KBM-7 (cell line): Measurements from ENCODE around the gene DNAH2.
A peak's percentile ranks its signal among the peaks of the same experiment; 100 is the strongest.

Source experiments
- DNase-seq: peaks from one replicate; pipeline ENCODE4 v3.0.0-alpha.2; 2015
- in situ Hi-C: fragments of 300-500 bp; cut with MboI; formaldehyde crosslinking; loops from 2 replicates; pipeline ENCODE4 v1.14.3; 2020; ENCODE audit warnings: low sequenced_read_pairs, low pct_unique_long_range_greater_than_20kb, mixed read lengths

Gene DNAH2

DNA sequence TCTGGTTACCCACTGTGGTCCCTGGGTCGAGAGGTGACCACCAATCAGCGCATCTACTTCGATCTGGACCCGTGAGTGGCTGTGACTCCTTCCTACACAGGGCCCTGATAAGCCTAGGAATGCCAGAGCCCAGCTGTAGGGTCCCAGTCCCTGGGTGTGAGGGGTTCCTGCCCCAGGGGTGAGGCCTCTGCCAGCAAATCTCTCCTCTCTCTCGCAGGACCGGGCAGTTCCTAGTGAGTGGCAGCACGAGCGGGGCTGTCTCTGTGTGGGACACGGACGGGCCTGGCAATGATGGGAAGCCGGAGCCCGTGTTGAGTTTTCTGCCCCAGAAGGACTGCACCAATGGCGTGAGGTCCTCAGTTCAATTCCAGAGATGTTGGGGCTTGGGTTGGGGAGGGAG is 14.8 kb upstream of the DNAH2 start:
- no peak for DNase-seq

DNA sequence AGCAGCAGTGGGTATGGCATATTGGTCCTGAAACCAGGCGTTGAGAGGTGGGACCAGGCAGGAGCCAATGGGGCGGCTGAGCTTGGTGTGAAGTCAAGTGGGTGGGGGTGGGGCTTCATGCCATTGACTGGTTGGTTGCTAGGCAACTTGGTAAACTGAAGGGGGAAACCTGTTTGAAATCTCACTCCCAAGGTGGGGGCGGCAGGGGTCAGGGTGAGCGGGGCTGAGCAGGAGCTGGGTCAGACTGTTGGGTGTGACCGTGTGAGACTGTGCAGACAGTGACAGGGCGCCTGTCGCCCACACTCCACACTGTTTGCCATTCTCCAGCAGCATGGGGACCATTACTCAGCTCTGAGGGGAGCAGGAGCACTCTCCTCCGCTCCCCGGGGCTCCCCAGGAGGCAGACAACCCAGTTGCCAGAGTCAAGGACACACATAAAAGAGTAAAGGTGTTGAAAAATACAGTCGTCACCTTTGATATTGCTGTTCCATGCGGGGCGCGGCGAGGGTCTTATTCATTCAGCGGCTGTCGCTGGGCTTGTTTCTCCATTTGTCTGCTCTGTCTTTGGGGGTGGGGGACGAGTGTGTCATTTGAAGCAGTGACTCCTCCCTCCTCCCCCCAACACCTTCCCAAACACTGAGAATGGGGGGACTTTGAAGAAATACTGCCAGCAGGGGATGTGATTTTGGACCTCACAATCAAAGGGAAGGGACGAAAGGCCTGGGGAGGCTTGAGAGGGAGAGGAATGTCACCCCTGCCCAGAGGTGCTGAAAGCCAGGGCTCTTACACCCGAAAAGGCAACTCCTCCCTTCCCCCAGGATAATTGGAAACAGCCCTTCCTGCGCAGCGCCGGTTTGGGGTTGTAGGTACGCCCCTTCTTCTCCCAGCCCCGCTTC is 13.7 kb upstream of the DNAH2 start:
- in situ Hi-C loops = no loop called here
- no peak for DNase-seq

More for the DNA sequence above, 14.8 kb upstream of the DNAH2 start:
- in situ Hi-C loops = no loop called here

DNA sequence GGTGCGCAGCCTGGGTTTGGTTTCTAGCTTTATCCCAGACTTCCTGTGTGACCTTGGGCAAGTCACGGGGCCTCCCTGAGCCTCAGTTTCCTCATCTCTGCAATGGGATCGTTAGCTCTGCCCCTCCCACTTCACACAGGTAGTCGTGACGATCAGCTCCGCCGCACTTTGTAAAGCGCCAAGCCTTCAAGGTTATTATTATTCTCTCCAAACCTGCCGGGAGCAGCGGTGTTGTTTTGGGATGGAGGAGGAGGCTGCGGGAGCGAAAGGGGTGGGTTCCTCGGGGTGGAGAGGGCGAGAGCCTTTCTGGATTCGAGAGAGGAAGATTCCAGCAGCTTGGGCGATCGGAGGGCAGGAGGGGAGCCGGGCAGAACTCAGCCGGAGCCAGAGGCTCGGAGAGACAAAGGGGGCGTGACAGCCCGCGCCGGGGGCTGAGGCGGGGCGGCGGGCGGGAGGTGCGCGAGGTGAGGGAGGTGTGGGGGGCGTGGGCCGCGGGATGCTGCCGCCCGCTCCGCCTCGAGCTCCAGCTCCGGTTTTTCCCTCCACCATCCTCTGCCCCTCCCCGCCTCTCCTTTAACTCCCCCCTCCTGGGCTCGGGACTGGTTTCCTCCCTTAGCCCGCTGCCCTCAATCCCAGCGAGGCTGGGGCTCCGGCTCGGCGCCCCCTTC is 12.8 kb upstream of the DNAH2 start, which contains the start of gene EFNB3:
EFNB3 (plus strand) TSS at position 602 of the 668 bp plus-strand sequence. CDS start 397 bp downstream, outside the sequence.
- in situ Hi-C loops = no loop called here
- peak; percentile 53 for DNase-seq

DNA sequence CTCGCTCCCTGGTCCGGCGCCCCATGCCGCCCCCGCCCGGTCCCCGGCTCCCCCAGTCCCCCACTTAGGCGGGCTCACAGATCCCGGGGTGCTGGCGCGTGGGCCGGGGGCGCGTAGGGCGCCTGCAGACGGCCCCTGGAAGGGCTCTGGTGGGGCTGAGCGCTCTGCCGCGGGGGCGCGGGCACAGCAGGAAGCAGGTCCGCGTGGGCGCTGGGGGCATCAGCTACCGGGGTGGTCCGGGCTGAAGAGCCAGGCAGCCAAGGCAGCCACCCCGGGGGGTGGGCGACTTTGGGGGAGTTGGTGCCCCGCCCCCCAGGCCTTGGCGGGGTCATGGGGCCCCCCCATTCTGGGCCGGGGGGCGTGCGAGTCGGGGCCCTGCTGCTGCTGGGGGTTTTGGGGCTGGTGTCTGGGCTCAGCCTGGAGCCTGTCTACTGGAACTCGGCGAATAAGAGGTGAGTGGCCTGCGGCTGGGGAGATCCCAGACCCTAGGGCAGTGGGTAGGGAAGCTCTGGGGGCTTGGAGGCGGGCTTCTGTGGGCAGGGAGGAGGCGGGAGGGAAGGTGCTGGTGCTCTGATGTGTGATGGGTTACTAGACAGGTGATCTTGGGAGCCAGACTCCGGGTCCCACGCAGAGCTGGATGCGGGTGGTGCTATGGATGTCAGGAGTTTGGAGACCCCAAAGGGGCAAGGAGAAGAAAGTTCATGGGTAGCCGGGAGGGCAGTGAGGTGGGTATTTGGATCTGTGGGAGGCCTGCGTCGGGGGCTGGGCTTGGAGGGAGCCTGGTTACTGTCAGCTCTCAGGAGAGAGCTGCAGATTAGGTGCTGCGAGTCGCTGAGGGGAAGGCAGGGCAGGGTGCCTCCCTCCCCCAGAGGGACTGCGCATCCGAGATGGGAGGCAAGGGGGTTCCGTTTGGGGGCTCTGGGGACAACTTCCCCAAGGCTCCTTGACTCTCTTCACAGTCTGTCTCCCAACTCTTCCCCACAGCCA is 12.0 kb upstream of the DNAH2 start:
- DNase-seq = no peak
- in situ Hi-C loops = no loop called here

- in situ Hi-C loops = no loop called here
- DNase-seq = no peak
These were observed 10.8 kb upstream of the DNAH2 start for GRCh38 chr17:7706631-7707354.

- in situ Hi-C loops = no loop called here
- no peak for DNase-seq
These were observed 10.1 kb upstream of the DNAH2 start for GRCh38 chr17:7707446-7707845.

- in situ Hi-C loops = no loop called here
- no peak for DNase-seq
These were observed 9.4 kb upstream of the DNAH2 start for GRCh38 chr17:7707858-7708750.

- DNase-seq = no peak
- in situ Hi-C loops = no loop called here
These were observed 8.5 kb upstream of the DNAH2 start for GRCh38 chr17:7709031-7709430.

DNA sequence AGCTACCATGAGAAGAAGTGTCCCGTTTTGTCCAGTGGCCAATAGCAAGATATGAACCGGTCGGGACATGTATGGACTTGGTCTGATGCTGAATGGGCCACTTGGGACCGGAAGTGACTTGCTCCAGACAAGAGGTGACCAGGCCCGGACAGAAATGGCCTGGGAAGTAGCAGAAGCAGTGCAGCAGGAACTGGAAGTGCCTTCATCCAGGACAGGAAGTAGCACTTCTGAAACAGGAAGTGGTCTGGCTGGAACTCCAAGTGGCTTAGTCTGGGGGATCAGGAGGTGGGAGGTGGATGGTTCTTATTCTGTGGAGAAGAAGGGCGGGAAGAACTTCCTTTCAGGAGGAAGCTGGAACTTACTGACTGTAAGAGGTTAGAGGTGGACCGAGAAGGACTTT is 7.2 kb upstream of the DNAH2 start:
- in situ Hi-C loops = no loop called here
- no peak for DNase-seq

GRCh38 chr17:7711051-7711755 is 6.3 kb upstream of the DNAH2 start:
- DNase-seq = no peak
- in situ Hi-C loops = no loop called here

DNA sequence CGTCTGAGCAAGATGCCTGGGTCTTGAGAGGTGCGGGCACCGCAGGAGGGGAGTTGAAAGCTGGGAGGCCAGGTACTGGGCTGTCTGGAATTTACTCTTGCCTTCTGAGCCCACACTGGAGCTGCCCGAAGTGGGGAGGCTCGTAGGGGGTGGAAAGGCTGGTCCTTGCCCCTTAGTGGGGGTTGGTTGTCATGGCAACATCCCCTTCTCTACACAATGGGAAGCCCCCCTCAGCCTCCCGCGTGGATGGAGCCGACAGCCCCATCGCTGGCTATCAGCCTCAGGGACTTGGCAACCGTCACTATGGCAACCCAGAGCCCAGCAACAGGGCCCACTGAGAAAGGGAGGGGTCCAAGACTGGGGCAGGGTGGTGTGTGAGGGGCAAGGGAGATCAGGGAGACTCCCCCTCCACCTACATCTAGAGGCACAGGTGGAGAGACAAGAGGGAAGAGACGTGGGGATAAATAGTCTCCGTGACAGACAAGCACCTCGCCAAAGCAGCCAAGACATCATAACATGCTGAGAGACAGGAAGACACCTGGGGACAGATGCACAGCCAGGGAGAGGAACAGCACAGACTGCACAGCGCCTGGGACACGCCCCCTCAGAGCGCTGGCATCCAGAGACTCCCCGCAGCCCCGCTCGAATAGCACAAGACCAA is 5.3 kb upstream of the DNAH2 start:
- no peak for DNase-seq

DNA sequence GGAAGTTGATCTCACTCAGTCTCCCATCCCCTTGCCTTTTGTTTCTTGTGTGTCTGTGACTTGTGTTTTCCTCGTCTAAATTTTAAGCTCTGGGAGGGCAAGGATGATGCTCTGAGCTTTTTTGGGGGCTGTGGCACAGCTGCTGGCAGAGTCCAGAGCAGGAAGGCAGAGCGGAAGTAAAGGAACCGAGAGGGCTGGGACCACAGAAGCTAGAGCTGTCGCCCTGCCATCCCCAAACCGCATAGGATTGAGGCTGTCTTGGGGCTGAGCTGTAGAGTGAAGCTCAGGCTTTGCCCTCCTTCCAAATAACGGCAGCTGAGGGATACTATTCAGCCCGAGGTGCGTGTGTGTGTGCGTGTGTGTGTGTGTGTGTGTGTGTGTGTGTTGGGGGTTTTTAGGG is 3.8 kb upstream of the DNAH2 start:
- peak; percentile 57 for DNase-seq
- in situ Hi-C loops = no loop called here

More for the DNA sequence above, 5.3 kb upstream of the DNAH2 start:
- in situ Hi-C loops = no loop called here

DNA sequence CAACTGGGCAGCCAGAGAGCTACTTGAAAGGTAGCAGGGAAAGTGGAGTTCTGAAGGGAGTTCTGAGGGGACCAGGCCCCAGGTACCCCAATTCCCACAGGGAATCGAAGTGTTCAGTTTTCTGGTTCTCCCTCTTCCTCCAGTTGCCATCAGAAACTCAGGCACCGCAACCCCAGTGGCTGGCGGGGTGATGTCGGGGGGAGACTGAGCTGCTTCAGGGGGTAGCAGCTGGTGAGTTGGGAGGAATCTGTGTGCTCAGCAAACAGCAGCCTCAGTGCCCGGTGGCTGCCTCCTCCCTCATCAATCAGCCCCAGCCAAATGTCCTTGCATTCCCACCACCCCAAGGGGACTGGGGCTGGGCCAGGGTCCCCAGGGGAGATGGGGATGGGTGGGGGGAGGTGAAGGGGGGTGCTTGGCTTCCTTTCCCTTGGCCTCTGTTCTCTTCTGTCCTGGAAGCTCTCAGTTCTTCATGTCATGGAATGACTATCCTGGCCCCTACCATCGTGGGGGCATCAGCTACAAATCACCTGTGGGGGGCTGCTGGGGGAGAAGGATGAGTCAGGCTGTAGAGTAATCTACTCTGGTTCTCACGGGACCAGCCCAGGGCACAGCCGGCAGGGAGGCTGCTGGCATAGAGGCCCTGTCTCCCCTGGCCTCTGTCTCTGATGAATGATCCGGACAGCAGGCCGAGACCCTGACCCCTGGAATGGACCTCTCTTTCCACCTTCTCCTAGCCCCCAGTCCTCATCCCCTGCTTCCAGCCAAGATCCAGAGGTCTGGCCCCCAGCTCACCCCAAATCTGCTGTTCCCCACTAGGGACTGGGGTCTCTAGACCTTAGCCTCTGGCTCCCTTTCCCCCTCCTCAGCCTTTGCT is 2.6 kb upstream of the DNAH2 start:
- in situ Hi-C loops = no loop called here
- DNase-seq = no peak

DNA sequence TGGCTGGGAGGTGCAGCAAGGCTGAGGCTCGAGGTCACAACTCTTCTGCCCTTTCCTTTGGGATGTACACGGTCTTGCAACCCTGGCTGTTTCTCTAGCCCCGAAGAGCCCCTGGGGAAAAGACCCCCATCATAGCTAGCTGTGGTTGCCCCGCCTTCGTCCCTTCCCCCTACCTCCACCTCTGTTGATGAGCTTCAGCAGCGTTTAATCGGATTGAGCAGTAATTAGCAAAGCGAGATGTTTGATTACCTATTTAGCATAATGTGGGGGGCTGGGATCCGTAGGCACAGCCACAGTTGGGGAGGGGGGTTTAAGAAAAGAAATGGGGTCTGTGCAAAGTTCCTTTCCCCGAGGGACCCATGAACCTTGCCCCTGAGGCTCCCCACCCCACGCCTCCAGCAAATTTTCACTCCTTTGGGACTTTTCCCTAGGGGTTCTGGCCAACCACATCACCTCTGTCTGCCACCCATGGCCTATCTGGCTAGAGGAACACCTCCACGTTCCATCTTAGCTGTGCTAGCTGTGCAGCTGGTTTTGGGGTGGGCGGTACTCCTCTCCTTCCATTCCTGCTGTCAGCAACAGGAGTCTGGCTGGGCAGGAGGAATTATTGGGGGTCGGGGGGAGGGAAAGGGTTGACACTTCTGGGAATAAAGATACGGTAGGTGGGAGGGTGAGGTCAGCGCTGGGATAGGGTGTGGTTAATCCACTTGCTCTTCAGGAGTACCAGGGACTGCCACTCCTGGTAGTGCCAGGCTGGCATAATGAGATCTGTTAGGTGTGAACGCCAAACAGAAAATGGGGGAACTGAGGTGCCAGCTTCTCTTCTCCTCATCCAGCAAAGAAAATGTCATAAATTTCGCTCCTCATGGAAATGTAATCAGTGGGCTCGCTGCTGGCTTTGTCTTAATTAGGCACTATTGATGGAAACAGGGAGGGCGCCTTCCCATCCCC is 1.3 kb upstream of the DNAH2 start:
- DNase-seq = no peak
- in situ Hi-C loops = no loop called here
